ENCODE results near the gene ZDHHC3.

ZDHHC3 gene

GRCh38 chr3:44915702-44916438, 60.1 kb downstream of the ZDHHC3 start:
- Histone ChIP-seq H3K36me3 (ENCODE audit: insufficient read depth, low read length) (no peaks in the 10 kb centered on the region), H3K4me1 (ENCODE audit: insufficient read depth, low read length) (peaks cover 6% of the 10 kb centered on the region; the same call in 1 of the 2 replicates), H3K9me3 (ENCODE audit: control insufficient read depth, insufficient read depth, low read length) (no peaks in the 10 kb centered on the region), H3K9ac (ENCODE audit: low read depth, low read length) (no peak overlapping the region)

- Histone ChIP-seq H3K9me3 (ENCODE audit: control insufficient read depth, insufficient read depth, low read length) (no peaks in the 10 kb centered on the region), H3K4me1 (ENCODE audit: insufficient read depth, low read length) (peaks cover 6% of the 10 kb centered on the region; the same call in 1 of the 2 replicates), H3K36me3 (ENCODE audit: insufficient read depth, low read length) (no peaks in the 10 kb centered on the region; the same call in 1 of the 2 replicates)
Measured at GRCh38 chr3:44914936-44915335, 61.0 kb downstream of the ZDHHC3 start.

GRCh38 chr3:44913868-44914468, 62.0 kb downstream of the ZDHHC3 start:
- H3K9ac ChIP-seq (ENCODE audit: low read depth, low read length) = no peak overlapping the region
- peaks cover 6% of the 10 kb centered on the region; the same call in 1 of the 2 replicates for H3K4me1 ChIP-seq (ENCODE audit: insufficient read depth, low read length)
- no peaks in the 10 kb centered on the region; the same call in 1 of the 2 replicates for H3K36me3 ChIP-seq (ENCODE audit: insufficient read depth, low read length)
- H3K9me3 ChIP-seq (ENCODE audit: control insufficient read depth, insufficient read depth, low read length) = peaks cover 4% of the 10 kb centered on the region; the same call in 1 of the 2 replicates

More at GRCh38 chr3:44914936-44915335, 61.0 kb downstream of the ZDHHC3 start:
- H3K9ac ChIP-seq (ENCODE audit: low read depth, low read length) = no peak overlapping the region

- H3K9me3 ChIP-seq (ENCODE audit: control insufficient read depth, insufficient read depth, low read length) = peaks cover 9% of the 10 kb centered on the region; the same call in 1 of the 2 replicates
- peaks cover 6% of the 10 kb centered on the region; the same call in 1 of the 2 replicates for H3K4me1 ChIP-seq (ENCODE audit: insufficient read depth, low read length)
- H3K9ac ChIP-seq (ENCODE audit: low read depth, low read length) = no peak overlapping the region
- no peaks in the 10 kb centered on the region; the same call in 1 of the 2 replicates for H3K36me3 ChIP-seq (ENCODE audit: insufficient read depth, low read length)
Measured at GRCh38 chr3:44910693-44911092, 65.3 kb downstream of the ZDHHC3 start.

GRCh38 chr3:44909063-44909462, 66.9 kb downstream of the ZDHHC3 start:
- Histone ChIP-seq H3K4me1 (ENCODE audit: insufficient read depth, low read length) (peaks cover 4% of the 10 kb centered on the region; the same call in 1 of the 2 replicates), H3K9me3 (ENCODE audit: control insufficient read depth, insufficient read depth, low read length) (peaks cover 9% of the 10 kb centered on the region; the same call in 1 of the 2 replicates), H3K9ac (ENCODE audit: low read depth, low read length) (no peak overlapping the region), H3K36me3 (ENCODE audit: insufficient read depth, low read length) (no peaks in the 10 kb centered on the region; the same call in 1 of the 2 replicates)

- H3K9ac ChIP-seq (ENCODE audit: low read depth, low read length) = no peak overlapping the region
- peaks cover 9% of the 10 kb centered on the region; the same call in 1 of the 2 replicates for H3K9me3 ChIP-seq (ENCODE audit: control insufficient read depth, insufficient read depth, low read length)
- H3K4me1 ChIP-seq (ENCODE audit: insufficient read depth, low read length) = no peaks in the 10 kb centered on the region
- H3K36me3 ChIP-seq (ENCODE audit: insufficient read depth, low read length) = no peaks in the 10 kb centered on the region; the same call in 1 of the 2 replicates
Measured at GRCh38 chr3:44907612-44908011, 68.4 kb downstream of the ZDHHC3 start.

- H3K9ac ChIP-seq (ENCODE audit: low read depth, low read length) = no peak overlapping the region
- H3K36me3 ChIP-seq (ENCODE audit: insufficient read depth, low read length) = no peaks in the 10 kb centered on the region; the same call in 1 of the 2 replicates
- peaks cover 9% of the 10 kb centered on the region; the same call in 1 of the 2 replicates for H3K9me3 ChIP-seq (ENCODE audit: control insufficient read depth, insufficient read depth, low read length)
- no peaks in the 10 kb centered on the region for H3K4me1 ChIP-seq (ENCODE audit: insufficient read depth, low read length)
Measured at GRCh38 chr3:44906997-44907396, 69.0 kb downstream of the ZDHHC3 start.

GRCh38 chr3:44905446-44906157, 70.4 kb downstream of the ZDHHC3 start:
- H3K9me3 ChIP-seq (ENCODE audit: control insufficient read depth, insufficient read depth, low read length) = peaks cover 9% of the 10 kb centered on the region; the same call in 1 of the 2 replicates
- no peak overlapping the region for H3K9ac ChIP-seq (ENCODE audit: low read depth, low read length)
- no peaks in the 10 kb centered on the region for H3K4me1 ChIP-seq (ENCODE audit: insufficient read depth, low read length)
- H3K36me3 ChIP-seq (ENCODE audit: insufficient read depth, low read length) = no peaks in the 10 kb centered on the region

GRCh38 chr3:44903751-44904150, 72.2 kb downstream of the ZDHHC3 start:
- Histone ChIP-seq H3K9me3 (ENCODE audit: control insufficient read depth, insufficient read depth, low read length) (peaks cover 4% of the 10 kb centered on the region; the same call in 1 of the 2 replicates), H3K36me3 (ENCODE audit: insufficient read depth, low read length) (no peaks in the 10 kb centered on the region), H3K4me1 (ENCODE audit: insufficient read depth, low read length) (peaks cover 11% of the 10 kb centered on the region), H3K9ac (ENCODE audit: low read depth, low read length) (no peak overlapping the region)

GRCh38 chr3:44903314-44903713, 72.7 kb downstream of the ZDHHC3 start:
- H3K9me3 ChIP-seq (ENCODE audit: control insufficient read depth, insufficient read depth, low read length) = peaks cover 4% of the 10 kb centered on the region; the same call in 1 of the 2 replicates
- peaks cover 11% of the 10 kb centered on the region for H3K4me1 ChIP-seq (ENCODE audit: insufficient read depth, low read length)
- no peak overlapping the region for H3K9ac ChIP-seq (ENCODE audit: low read depth, low read length)
- no peaks in the 10 kb centered on the region for H3K36me3 ChIP-seq (ENCODE audit: insufficient read depth, low read length)

- Histone ChIP-seq H3K4me1 (ENCODE audit: insufficient read depth, low read length) (peaks cover 11% of the 10 kb centered on the region), H3K9ac (ENCODE audit: low read depth, low read length) (no peak overlapping the region), H3K36me3 (ENCODE audit: insufficient read depth, low read length) (no peaks in the 10 kb centered on the region), H3K9me3 (ENCODE audit: control insufficient read depth, insufficient read depth, low read length) (peaks cover 4% of the 10 kb centered on the region; the same call in 1 of the 2 replicates)
Measured at GRCh38 chr3:44902628-44903027, 73.3 kb downstream of the ZDHHC3 start.

- Histone ChIP-seq H3K9me3 (ENCODE audit: control insufficient read depth, insufficient read depth, low read length) (no peaks in the 10 kb centered on the region), H3K4me1 (ENCODE audit: insufficient read depth, low read length) (peaks cover 11% of the 10 kb centered on the region), H3K36me3 (ENCODE audit: insufficient read depth, low read length) (no peaks in the 10 kb centered on the region), H3K9ac (ENCODE audit: low read depth, low read length) (no peak overlapping the region)
Measured at GRCh38 chr3:44899683-44900367, 76.1 kb downstream of the ZDHHC3 start.

- Histone ChIP-seq H3K4me1 (ENCODE audit: insufficient read depth, low read length) (peaks cover 17% of the 10 kb centered on the region), H3K36me3 (ENCODE audit: insufficient read depth, low read length) (no peaks in the 10 kb centered on the region)
Measured at GRCh38 chr3:44896440-44896839, 79.5 kb downstream of the ZDHHC3 start.

GRCh38 chr3:44894485-44894884, 81.5 kb downstream of the ZDHHC3 start:
- no peak overlapping the region for H3K9ac ChIP-seq (ENCODE audit: low read depth, low read length)
- peaks cover 13% of the 10 kb centered on the region for H3K4me1 ChIP-seq (ENCODE audit: insufficient read depth, low read length)
- no peaks in the 10 kb centered on the region for H3K36me3 ChIP-seq (ENCODE audit: insufficient read depth, low read length)
- H3K9me3 ChIP-seq (ENCODE audit: control insufficient read depth, insufficient read depth, low read length) = no peaks in the 10 kb centered on the region

More at GRCh38 chr3:44896440-44896839, 79.5 kb downstream of the ZDHHC3 start:
- H3K9ac ChIP-seq (ENCODE audit: low read depth, low read length) = no peak overlapping the region
- no peaks in the 10 kb centered on the region for H3K9me3 ChIP-seq (ENCODE audit: control insufficient read depth, insufficient read depth, low read length)

Measured in ES-I3 (cell line).